ENCODE measurements around the gene TCAF1.
"Not testable (repeated sequence)": the region's sequence is repeated elsewhere in the genome, so short reads cannot be mapped to it uniquely, and the experiment has no call there.

The TCAF1 gene

GRCh38 chr7:143821392-143822277 lies 80.3 kb downstream of the TCAF1 start:
- H3K4me3 ChIP-seq; H3K4me1 ChIP-seq; H3K27me3 ChIP-seq (ENCODE audit: low read depth); H3K36me3 ChIP-seq (replicated peaks); DNase-seq (ENCODE audit: low spot score in 2 of 2); in situ Hi-C loops (cut with MboI; ENCODE audit: low sequenced_read_pairs); H3K9me3 ChIP-seq: not testable (repeated sequence)

GRCh38 chr7:143817873-143818272 lies 84.1 kb downstream of the TCAF1 start:
- H3K27me3 ChIP-seq (ENCODE audit: low read depth); H3K36me3 ChIP-seq (replicated peaks); in situ Hi-C loops (cut with MboI; ENCODE audit: low sequenced_read_pairs); DNase-seq (ENCODE audit: low spot score in 2 of 2); H3K4me1 ChIP-seq; H3K4me3 ChIP-seq; H3K9me3 ChIP-seq: not testable (repeated sequence)

GRCh38 chr7:143816471-143817133 lies 85.4 kb downstream of the TCAF1 start:
- H3K27me3 ChIP-seq (ENCODE audit: low read depth); in situ Hi-C loops (cut with MboI; ENCODE audit: low sequenced_read_pairs); H3K4me3 ChIP-seq; H3K9me3 ChIP-seq; DNase-seq (ENCODE audit: low spot score in 2 of 2); H3K36me3 ChIP-seq (replicated peaks); H3K4me1 ChIP-seq: not testable (repeated sequence)

- in situ Hi-C loops (cut with MboI; ENCODE audit: low sequenced_read_pairs); H3K9me3 ChIP-seq; H3K36me3 ChIP-seq (replicated peaks): not testable (repeated sequence)
Observed at GRCh38 chr7:143810639-143811038, 91.3 kb downstream of the TCAF1 start.

GRCh38 chr7:143806664-143807071 lies 95.3 kb downstream of the TCAF1 start:
- H3K9me3 ChIP-seq; H3K4me1 ChIP-seq; in situ Hi-C loops (cut with MboI; ENCODE audit: low sequenced_read_pairs); H3K27me3 ChIP-seq (ENCODE audit: low read depth); DNase-seq (ENCODE audit: low spot score in 2 of 2); H3K4me3 ChIP-seq; H3K36me3 ChIP-seq (replicated peaks): not testable (repeated sequence)

More at GRCh38 chr7:143810639-143811038, 91.3 kb downstream of the TCAF1 start:
- H3K4me1 ChIP-seq; DNase-seq (ENCODE audit: low spot score in 2 of 2); H3K4me3 ChIP-seq; H3K27me3 ChIP-seq (ENCODE audit: low read depth): not testable (repeated sequence)
